A549 (cell line): ENCODE measurements around the gene SLX9. TPM values are rescaled to one million over a fixed set of nuclear protein-coding genes. Genes with fewer than 3 reads are reported as not detected.

ENCODE experiments used
- ATAC-seq, 2 experiments: fragments of 200-7000 bp in 1 of 2; fragments of >200 bp in 1 of 2; cut with Nextera tagmentation in 1 of 2; cut with Tn5 transposase in 1 of 2; 3 replicates each; pipeline versions ENCODE4 v1.8.0 to v1.9.1; 2018 to 2020; ENCODE audit warnings: mild to moderate bottlenecking in 1 of 2, moderate library complexity in 1 of 2
- CTCF ChIA-PET: fragments of 300-600 bp; sonication (Branson Sonifier 250); formaldehyde crosslinking; extraction: SDS; loops from one replicate; lab custom pipeline; 2021; ENCODE audit warnings: antibody characterized with exemption, inconsistent platforms; lab: Yijun Ruan, JAX
- POLR2A ChIA-PET: fragments of 350-600 bp; formaldehyde crosslinking; extraction: SDS; loops from one replicate; lab custom pipeline; 2021; ENCODE audit warnings: antibody characterized with exemption, inconsistent platforms; lab: Yijun Ruan, JAX
- DNase-seq, 2 experiments: peaks; one replicate each; pipeline versions ENCODE4 v3.0.0 to v3.0.0-alpha.2; 2011 to 2016; ENCODE audit warnings: low read depth in 1 of 2, low spot score in 1 of 2
- FAIRE-seq: peaks from 2 replicates; lab custom pipeline; 2011; peaks lifted over from hg19 to GRCh38; lab: Jason Lieb, UNC
- H3K27ac ChIP-seq, 2 experiments: fragments of >200 bp; sonication (Bioruptor Twin); formaldehyde crosslinking; 3 replicates each; pipeline ENCODE4 v1.5.1; 2016 to 2017
- H3K4me1 ChIP-seq: fragments of >200 bp; sonication (Bioruptor Twin); formaldehyde crosslinking; 3 replicates; pipeline ENCODE4 v1.6.1; 2016
- H3K4me2 ChIP-seq: fragments of >200 bp; sonication (Bioruptor Twin); formaldehyde crosslinking; 3 replicates; pipeline ENCODE4 v1.6.1; 2016
- H3K4me3 ChIP-seq: fragments of >200 bp; sonication (Bioruptor Twin); formaldehyde crosslinking; 3 replicates; pipeline ENCODE4 v1.5.1; 2016
- H3K9me3 ChIP-seq: fragments of >200 bp; sonication (Bioruptor Twin); formaldehyde crosslinking; 3 replicates; pipeline ENCODE4 v1.6.1; 2016
- CBX8 ChIP-seq: fragments of 200-600 bp; sonication (generic); IDR thresholded peaks from 2 replicates; pipeline ENCODE4 v1.6.1; 2016
- EHF ChIP-seq: fragments of 250-450 bp; sonication (Bioruptor Pico); IDR thresholded peaks from 2 replicates; pipeline ENCODE4 v1.5.0; 2020; ENCODE audit warnings: mild to moderate bottlenecking
- EHMT2 ChIP-seq: fragments of 200-600 bp; sonication (generic); IDR thresholded peaks from 2 replicates; pipeline ENCODE4 v1.6.1; 2016; ENCODE audit warnings: antibody characterized with exemption, low read depth, mild to moderate bottlenecking, moderate library complexity
- FOSB ChIP-seq: fragments of 250-450 bp; sonication (Bioruptor Pico); IDR thresholded peaks from 2 replicates; pipeline ENCODE4 v1.5.0; 2020; ENCODE audit warnings: mild to moderate bottlenecking, moderate library complexity
- FOXS1 ChIP-seq: fragments of 250-450 bp; sonication (Bioruptor Pico); IDR thresholded peaks from 2 replicates; pipeline ENCODE4 v1.5.0; 2020; ENCODE audit warnings: mild to moderate bottlenecking, moderate library complexity
- GATA3 ChIP-seq: IDR thresholded peaks from 2 replicates; pipeline ENCODE4 v1.6.1; 2012; ENCODE audit warnings: borderline replicate concordance
- HOXB13 ChIP-seq: fragments of 250-450 bp; sonication (Bioruptor Pico); IDR thresholded peaks from 2 replicates; pipeline ENCODE4 v1.5.0; 2020; ENCODE audit warnings: low read depth, mild to moderate bottlenecking, moderate library complexity
- JUN ChIP-seq, 2 experiments: fragments of >200 bp; sonication (Bioruptor Twin); formaldehyde crosslinking; IDR thresholded peaks; 2 replicates in 1 of 2; 3 replicates in 1 of 2; pipeline ENCODE4 v1.6.1; 2016 to 2017
- KDM5A ChIP-seq: fragments of 200-600 bp; sonication (generic); IDR thresholded peaks from 2 replicates; pipeline ENCODE4 v1.6.1; 2016; ENCODE audit warnings: antibody characterized with exemption, mild to moderate bottlenecking
- MAFK ChIP-seq: fragments of 450-650 bp; IDR thresholded peaks from 2 replicates; pipeline ENCODE4 v1.6.1; 2014; ENCODE audit not compliant: partially characterized antibody
- MAZ ChIP-seq: fragments of 150-350 bp; IDR thresholded peaks from 2 replicates; pipeline ENCODE4 v1.6.1; 2014; ENCODE audit warnings: antibody characterized with exemption, low read depth, low read length, borderline replicate concordance
- NPAS2 ChIP-seq: fragments of 250-450 bp; sonication (Bioruptor Pico); IDR thresholded peaks from 2 replicates; pipeline ENCODE4 v1.8.0; 2022; ENCODE audit warnings: mild to moderate bottlenecking, moderate library complexity, borderline replicate concordance
- POLR2A ChIP-seq: IDR thresholded peaks from 2 replicates; pipeline ENCODE4 v1.6.1; 2012; ENCODE audit warnings: mild to moderate bottlenecking, low read length
- POLR2AphosphoS2 ChIP-seq: conservative IDR thresholded peaks from 2 replicates; pipeline ENCODE4 v1.6.1; 2012; ENCODE audit warnings: low read length, improper control_type of control experiment, inconsistent platforms
- RAD21 ChIP-seq, 2 experiments: fragments of >200 bp in 1 of 2; sonication (Bioruptor Twin) in 1 of 2; formaldehyde crosslinking in 1 of 2; IDR thresholded peaks in 1 of 2; conservative IDR thresholded peaks in 1 of 2; 2 replicates in 1 of 2; 3 replicates in 1 of 2; pipeline ENCODE4 v1.6.1; 2012 to 2018; ENCODE audit warnings: inconsistent platforms in 1 of 2
- RCOR1 ChIP-seq: fragments of 150-350 bp; IDR thresholded peaks from 2 replicates; pipeline ENCODE4 v1.6.1; 2014; ENCODE audit warnings: antibody characterized with exemption, low read length, low read depth
- RFX5 ChIP-seq: fragments of 450-650 bp; IDR thresholded peaks from 2 replicates; pipeline ENCODE4 v1.7.1; 2014; ENCODE audit warnings: antibody characterized with exemption, mild to moderate bottlenecking, moderate library complexity
- RNF2 ChIP-seq: fragments of 200-600 bp; sonication (generic); IDR thresholded peaks from 2 replicates; pipeline ENCODE4 v1.6.1; 2016; ENCODE audit warnings: low read depth, mild to moderate bottlenecking, antibody characterized with exemption, moderate library complexity, borderline replicate concordance
- SREBF2 ChIP-seq: fragments of 450-650 bp; IDR thresholded peaks from 2 replicates; pipeline ENCODE4 v1.6.1; 2014; ENCODE audit warnings: mild to moderate bottlenecking, moderate library complexity
- TFCP2L1 ChIP-seq: fragments of 250-450 bp; sonication (Bioruptor Pico); IDR thresholded peaks from 2 replicates; pipeline ENCODE4 v1.5.0; 2021; ENCODE audit warnings: mild to moderate bottlenecking
- TP53 ChIP-seq: fragments of 250-450 bp; sonication (Bioruptor Pico); IDR thresholded peaks from 2 replicates; pipeline ENCODE4 v1.5.0; 2021; ENCODE audit warnings: mild to moderate bottlenecking, moderate library complexity
- ZFP36 ChIP-seq: fragments of 450-650 bp; IDR thresholded peaks from 2 replicates; pipeline ENCODE4 v1.6.1; 2014; ENCODE audit warnings: borderline replicate concordance; ENCODE audit not compliant: partially characterized antibody
- ZNF302 ChIP-seq: fragments of 250-450 bp; sonication (Bioruptor Pico); IDR thresholded peaks from 2 replicates; pipeline ENCODE4 v1.9.0; 2021; ENCODE audit warnings: inconsistent platforms, mild to moderate bottlenecking, moderate library complexity
- ZSCAN20 ChIP-seq: fragments of 250-450 bp; sonication (Bioruptor Pico); IDR thresholded peaks from 2 replicates; pipeline ENCODE4 v1.8.0; 2022; ENCODE audit warnings: mild to moderate bottlenecking, moderate library complexity
- WGBS: methylation state at CpG from one replicate; pipeline ENCODE4 v1.1.6; 2017; ENCODE audit errors: missing lambda C conversion rate; 5-methylcytosine and 5-hydroxymethylcytosine counted together
- polyA plus RNA-seq, 4 experiments: library from polyadenylated mRNA; depleted of rRNA in 3 of 4; stranded (reverse); fragments of >200 nt; fragmentation: RNase III in 1 of 4; extraction: RNeasy Plus Mini Kit Qiagen cat#74134 plus additional on column Dnase treatment in 1 of 4; gene quantifications; 2 replicates in 3 of 4; 3 replicates in 1 of 4; pipeline ENCODE4 v1.2.3, GENCODE V29; 2011 to 2017
- TF ChIP-seq, protein P1 (sequence below): fragments of 150-350 bp; IDR thresholded peaks from 2 replicates; pipeline ENCODE4 v1.6.1; 2014; ENCODE audit warnings: low read depth, mild to moderate bottlenecking, low read length
- TF ChIP-seq, protein P2 (sequence below): fragments of 250-450 bp; sonication (Bioruptor Pico); IDR thresholded peaks from 2 replicates; pipeline ENCODE4 v1.5.0; 2020; ENCODE audit warnings: low read depth, mild to moderate bottlenecking, moderate library complexity
- TF ChIP-seq, protein P3 (sequence below): fragments of >200 bp; sonication (Bioruptor Twin); formaldehyde crosslinking; IDR thresholded peaks from 3 replicates; pipeline ENCODE4 v1.6.1; 2016
- TF ChIP-seq, protein P4 (sequence below): IDR thresholded peaks from 2 replicates; pipeline ENCODE4 v1.6.1; 2012
- TF ChIP-seq, protein P5 (sequence below): fragments of >200 bp; sonication (Bioruptor Twin); formaldehyde crosslinking; IDR thresholded peaks from 2 replicates; pipeline ENCODE4 v1.6.1; 2016

The SLX9 gene
- polyA plus RNA-seq, 2 of the 4 experiments (the other 2 are of a cell fraction), result 26.9 to 40.6 TPM

DNA sequence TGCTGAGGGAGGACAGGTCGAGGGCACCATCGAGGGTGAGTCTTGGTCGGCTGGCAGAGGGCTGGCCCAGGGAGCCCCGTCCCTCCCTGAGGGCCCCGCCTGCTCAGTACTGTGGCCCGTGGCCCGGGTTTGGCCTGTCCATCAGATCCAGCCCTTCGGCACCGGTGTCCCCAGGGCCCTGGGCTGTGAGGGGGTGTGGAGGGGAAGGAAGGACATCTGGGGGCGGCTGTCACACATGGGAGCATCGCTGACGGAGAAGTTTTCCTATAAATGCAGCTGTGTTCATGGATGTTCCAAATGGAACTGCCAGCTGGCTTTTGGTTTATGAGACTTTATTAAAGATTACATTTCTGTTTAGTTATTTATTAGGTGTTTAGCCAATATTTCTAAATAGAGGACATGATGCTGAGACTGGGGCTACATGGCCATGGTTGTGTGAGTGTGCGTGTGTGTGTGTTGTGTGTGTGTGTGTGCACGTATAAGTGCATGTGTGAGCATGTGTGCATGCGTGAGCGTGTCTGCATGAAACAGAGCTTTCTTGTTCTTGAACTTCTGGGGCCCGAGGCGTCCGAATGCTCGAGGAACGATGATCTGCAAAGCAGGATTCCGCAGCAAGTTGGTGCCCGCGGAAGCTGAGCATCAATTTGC, 54.3 kb downstream of the SLX9 start:
- H3K4me3 ChIP-seq, result no peak overlapping the region
- 85% methylated on average over 16 of the region's 24 CpGs for WGBS
- ATAC-seq, result no peak
- H3K27ac ChIP-seq, result no peak overlapping the region
- DNase-seq, result no peak
- no peak for FAIRE-seq
- ChIA-PET POLR2A (no interaction called here), CTCF (interaction anchor here (1.2 kb wide), 1 partner anchor 134 kb away, joined by 3 read pairs; no protein-coding TSS in a partner anchor)
- no peaks in the 10 kb centered on the region for H3K9me3 ChIP-seq
- H3K4me2 ChIP-seq, result no peak overlapping the region
- TF ChIP-seq, protein P1, sequence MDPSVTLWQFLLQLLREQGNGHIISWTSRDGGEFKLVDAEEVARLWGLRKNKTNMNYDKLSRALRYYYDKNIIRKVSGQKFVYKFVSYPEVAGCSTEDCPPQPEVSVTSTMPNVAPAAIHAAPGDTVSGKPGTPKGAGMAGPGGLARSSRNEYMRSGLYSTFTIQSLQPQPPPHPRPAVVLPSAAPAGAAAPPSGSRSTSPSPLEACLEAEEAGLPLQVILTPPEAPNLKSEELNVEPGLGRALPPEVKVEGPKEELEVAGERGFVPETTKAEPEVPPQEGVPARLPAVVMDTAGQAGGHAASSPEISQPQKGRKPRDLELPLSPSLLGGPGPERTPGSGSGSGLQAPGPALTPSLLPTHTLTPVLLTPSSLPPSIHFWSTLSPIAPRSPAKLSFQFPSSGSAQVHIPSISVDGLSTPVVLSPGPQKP, result no peak
- no peak for TF ChIP-seq EHMT2
- no peak for TF ChIP-seq ZFP36
- TF ChIP-seq RCOR1, result no peak
- no peak for TF ChIP-seq KDM5A
- no peak for TF ChIP-seq TP53 (CRISPR knock-in tag)
- TF ChIP-seq, protein P2, sequence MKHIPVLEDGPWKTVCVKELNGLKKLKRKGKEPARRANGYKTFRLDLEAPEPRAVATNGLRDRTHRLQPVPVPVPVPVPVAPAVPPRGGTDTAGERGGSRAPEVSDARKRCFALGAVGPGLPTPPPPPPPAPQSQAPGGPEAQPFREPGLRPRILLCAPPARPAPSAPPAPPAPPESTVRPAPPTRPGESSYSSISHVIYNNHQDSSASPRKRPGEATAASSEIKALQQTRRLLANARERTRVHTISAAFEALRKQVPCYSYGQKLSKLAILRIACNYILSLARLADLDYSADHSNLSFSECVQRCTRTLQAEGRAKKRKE (CRISPR knock-in tag), result no peak
- TF ChIP-seq RAD21 (conservative IDR thresholded peaks at IDR 0.05 in 1 of 2, IDR thresholded peaks at IDR 0.05 in 1 of 2), result no peak
- no peak for TF ChIP-seq HOXB13 (CRISPR knock-in tag)
- no peak for TF ChIP-seq MAZ
- TF ChIP-seq, protein P3, sequence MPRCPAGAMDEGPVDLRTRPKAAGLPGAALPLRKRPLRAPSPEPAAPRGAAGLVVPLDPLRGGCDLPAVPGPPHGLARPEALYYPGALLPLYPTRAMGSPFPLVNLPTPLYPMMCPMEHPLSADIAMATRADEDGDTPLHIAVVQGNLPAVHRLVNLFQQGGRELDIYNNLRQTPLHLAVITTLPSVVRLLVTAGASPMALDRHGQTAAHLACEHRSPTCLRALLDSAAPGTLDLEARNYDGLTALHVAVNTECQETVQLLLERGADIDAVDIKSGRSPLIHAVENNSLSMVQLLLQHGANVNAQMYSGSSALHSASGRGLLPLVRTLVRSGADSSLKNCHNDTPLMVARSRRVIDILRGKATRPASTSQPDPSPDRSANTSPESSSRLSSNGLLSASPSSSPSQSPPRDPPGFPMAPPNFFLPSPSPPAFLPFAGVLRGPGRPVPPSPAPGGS, result no peak
- H3K4me1 ChIP-seq, result no peaks in the 10 kb centered on the region

DNA sequence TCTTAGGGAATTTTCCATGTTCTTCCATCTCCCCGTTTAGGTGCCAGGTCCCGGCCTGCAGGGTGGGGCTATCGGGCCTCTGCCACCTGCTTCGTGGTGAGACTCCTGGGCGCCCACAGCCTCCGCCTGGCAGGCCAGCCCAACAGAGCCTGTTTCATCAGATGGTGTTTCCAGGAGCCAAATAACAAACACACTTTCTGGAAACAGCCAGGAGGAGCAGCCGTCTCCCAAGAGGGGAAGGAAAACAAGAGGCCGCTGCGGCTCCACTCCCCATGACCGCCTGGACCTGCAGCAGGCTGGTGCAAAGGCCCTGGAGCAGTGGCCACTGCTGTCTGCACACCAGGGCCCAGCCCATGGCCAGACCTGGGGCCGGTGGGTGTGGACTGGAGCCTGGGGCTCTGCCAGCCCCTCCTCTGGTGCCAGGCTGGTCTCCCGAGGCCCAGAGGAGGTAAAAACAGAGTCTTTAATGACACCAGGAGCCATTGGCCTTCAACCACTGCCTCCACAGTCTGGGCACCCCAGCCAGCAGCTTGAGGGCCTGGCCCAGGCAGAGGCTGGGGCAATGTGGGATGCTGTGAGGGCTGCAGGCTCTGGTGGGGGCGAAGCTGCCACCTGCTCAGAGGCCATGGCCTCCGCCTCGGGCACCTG, 55.0 kb downstream of the SLX9 start:
- CTCF ChIA-PET, result interaction anchor here (1.2 kb wide), 1 partner anchor 134 kb away, joined by 3 read pairs; no protein-coding TSS in a partner anchor
- no peak overlapping the region for H3K27ac ChIP-seq

DNA sequence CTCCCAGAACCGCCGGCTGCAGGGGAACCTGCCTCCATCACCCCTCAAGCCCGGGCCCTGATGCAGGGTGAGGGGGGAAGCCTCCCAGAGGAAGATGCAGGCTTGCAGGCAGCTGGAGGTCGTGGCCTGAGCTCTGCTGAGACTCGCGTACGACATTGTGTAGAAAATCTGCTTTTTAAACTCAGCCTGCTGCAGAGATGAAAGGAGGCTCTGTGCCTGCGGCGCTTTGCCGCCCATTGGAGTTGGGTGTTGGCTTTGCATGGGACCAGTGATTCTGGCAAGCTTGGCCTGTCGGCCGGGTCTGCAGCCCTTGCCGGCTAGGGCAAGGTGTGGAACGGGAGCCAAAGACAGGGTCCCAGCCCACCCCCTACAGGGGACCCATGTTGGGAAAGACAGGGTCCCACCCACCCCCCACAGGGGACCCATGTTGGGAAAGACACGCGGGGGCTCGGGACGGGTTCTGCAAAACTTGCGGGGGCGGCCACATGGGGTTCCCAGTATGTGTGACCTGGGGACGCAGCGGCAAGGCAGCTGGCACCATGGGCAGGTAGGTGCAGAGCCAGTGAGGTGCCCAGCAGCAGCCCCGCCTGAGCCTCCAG, 55.6 kb downstream of the SLX9 start:
- CTCF ChIA-PET, result interaction anchor here (1.2 to 1.5 kb wide), 2 partner anchors 46 to 133 kb away, joined by 3 to 4 read pairs; no protein-coding TSS in a partner anchor
- no peak overlapping the region for H3K4me3 ChIP-seq
- no peak for FAIRE-seq
- no peaks in the 10 kb centered on the region for H3K4me1 ChIP-seq
- ATAC-seq, result no peak
- WGBS, result 85% methylated on average over 4 of the region's 23 CpGs
- H3K27ac ChIP-seq, result no peak overlapping the region
- H3K4me2 ChIP-seq, result no peak overlapping the region
- no peak for DNase-seq
- POLR2A ChIA-PET, result no interaction called here
- no peaks in the 10 kb centered on the region for H3K9me3 ChIP-seq
- no peak for TF ChIP-seq NPAS2
- TF ChIP-seq, protein P4, sequence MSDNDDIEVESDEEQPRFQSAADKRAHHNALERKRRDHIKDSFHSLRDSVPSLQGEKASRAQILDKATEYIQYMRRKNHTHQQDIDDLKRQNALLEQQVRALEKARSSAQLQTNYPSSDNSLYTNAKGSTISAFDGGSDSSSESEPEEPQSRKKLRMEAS, result no peak
- no peak for TF ChIP-seq CBX8
- TF ChIP-seq KDM5A, result no peak
- no peak for TF ChIP-seq RNF2
- no peak for TF ChIP-seq ZNF302 (CRISPR knock-in tag)
- TF ChIP-seq FOXS1 (CRISPR knock-in tag), result no peak
- no peak for TF ChIP-seq SREBF2
- no peak for TF ChIP-seq TFCP2L1 (CRISPR knock-in tag)
- TF ChIP-seq POLR2A, result no peak
- TF ChIP-seq, protein P3, result no peak
- TF ChIP-seq ZSCAN20 (CRISPR knock-in tag), result no peak
- TF ChIP-seq ZFP36, result no peak
- TF ChIP-seq RFX5, result no peak
- no peak for TF ChIP-seq MAFK
- TF ChIP-seq GATA3, result no peak
- no peak for TF ChIP-seq HOXB13 (CRISPR knock-in tag)
- TF ChIP-seq, protein P5, sequence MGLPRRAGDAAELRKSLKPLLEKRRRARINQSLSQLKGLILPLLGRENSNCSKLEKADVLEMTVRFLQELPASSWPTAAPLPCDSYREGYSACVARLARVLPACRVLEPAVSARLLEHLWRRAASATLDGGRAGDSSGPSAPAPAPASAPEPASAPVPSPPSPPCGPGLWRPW, result no peak
- no peak for TF ChIP-seq FOSB (CRISPR knock-in tag)

More for the DNA sequence above, 55.0 kb downstream of the SLX9 start:
- 57% methylated on average over 2 of the region's 15 CpGs for WGBS
- FAIRE-seq (no peak), ATAC-seq (no peak), DNase-seq (no peak)
- Histone ChIP-seq H3K4me2 (no peak overlapping the region), H3K4me1 (no peaks in the 10 kb centered on the region), H3K4me3 (no peak overlapping the region), H3K9me3 (no peaks in the 10 kb centered on the region)
- POLR2A ChIA-PET, result no interaction called here
- no peak for TF ChIP-seq MAZ
- no peak for TF ChIP-seq EHF (CRISPR knock-in tag)
- TF ChIP-seq POLR2AphosphoS2, result no peak
- no peak for TF ChIP-seq JUN (IDR thresholded peaks at IDR 0.05)
